MCF 10A (cell line): Measurements from ENCODE around the gene DCST2. TPM values are rescaled to one million over a fixed set of nuclear protein-coding genes. Genes with fewer than 3 reads are reported as not detected.

Experiments
- BruUV-seq: library from RNA; stranded (reverse); fragments of 400-500 nt; replicated peaks from 2 replicates; lab custom pipeline; 2021; lab: Mats Ljungman, UMichigan
- CTCF ChIA-PET: fragments of 300-600 bp; sonication (Branson Sonifier 250); formaldehyde crosslinking; extraction: SDS; loops from one replicate; lab custom pipeline; 2021; ENCODE audit warnings: antibody characterized with exemption, inconsistent platforms; lab: Yijun Ruan, JAX
- POLR2A ChIA-PET: fragments of 300-600, 350-650 bp; sonication (Branson Sonifier 250); formaldehyde crosslinking; extraction: SDS; loops from one replicate; lab custom pipeline; 2020; ENCODE audit warnings: antibody characterized with exemption, inconsistent platforms; lab: Yijun Ruan, JAX
- DNase-seq: peaks from one replicate; pipeline ENCODE4 v3.0.0-alpha.2; 2018; ENCODE audit not compliant: unreplicated experiment
- H3K27ac Mint-ChIP-seq: one replicate; pipeline ENCODE4 v1.8.0; 2022; ENCODE audit warnings: mild to moderate bottlenecking, low read depth, mixed read lengths; ENCODE audit not compliant: unreplicated experiment
- H3K27me3 Mint-ChIP-seq: one replicate; pipeline ENCODE4 v1.8.0; 2022; ENCODE audit warnings: mixed read lengths; ENCODE audit not compliant: insufficient read depth, unreplicated experiment
- H3K36me3 Mint-ChIP-seq: one replicate; pipeline ENCODE4 v1.8.0; 2022; ENCODE audit warnings: mild to moderate bottlenecking, moderate library complexity, mixed read lengths; ENCODE audit not compliant: insufficient read depth, unreplicated experiment
- H3K4me1 Mint-ChIP-seq: one replicate; pipeline ENCODE4 v1.8.0; 2022; ENCODE audit warnings: mixed read lengths; ENCODE audit not compliant: insufficient read depth, unreplicated experiment
- H3K4me3 Mint-ChIP-seq: one replicate; pipeline ENCODE4 v1.8.0; 2022; ENCODE audit warnings: mild to moderate bottlenecking, moderate library complexity, mixed read lengths; ENCODE audit not compliant: unreplicated experiment
- H3K9me3 Mint-ChIP-seq: one replicate; pipeline ENCODE4 v1.8.0; 2022; ENCODE audit warnings: mixed read lengths; ENCODE audit not compliant: unreplicated experiment
- intact Hi-C: fragments of 100-400 bp; cut with micrococcal nuclease; formaldehyde crosslinking; loops from 2 replicates; pipeline ENCODE4 v1.14.1; 2022
- total RNA-seq: library from RNA; stranded (reverse); gene quantifications from 2 replicates; pipeline ENCODE4 v1.2.3, GENCODE V29; 2022
- TF ChIP-seq, protein P1 (sequence below): fragments of 200-600 bp; IDR thresholded peaks from one replicate; pipeline ENCODE4 v1.8.0; 2022; ENCODE audit warnings: antibody characterized with exemption, mild to moderate bottlenecking; ENCODE audit not compliant: unreplicated experiment

DCST2 gene
- total RNA-seq, 1 experiment from 2014 or later: 0.91 TPM

DNA sequence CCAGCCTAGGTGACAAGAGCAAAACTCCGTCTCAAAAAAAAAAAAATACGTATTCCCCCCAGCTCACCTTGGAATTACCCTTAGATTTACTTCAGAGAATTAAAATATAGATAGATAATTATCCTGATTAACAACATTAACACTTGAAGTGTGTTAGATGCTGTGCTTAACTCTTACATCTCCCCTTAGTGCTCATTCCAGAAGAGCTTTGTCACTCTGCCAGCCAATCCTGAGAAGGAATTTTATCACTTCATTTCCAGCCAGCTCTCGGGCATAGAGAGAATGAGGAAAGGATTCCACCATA lies 61.4 kb downstream of the DCST2 start:
- no peak for DNase-seq
- H3K36me3 Mint-ChIP-seq: peaks cover 39% of the 10 kb centered on the region
- H3K9me3 Mint-ChIP-seq: no peaks in the 10 kb centered on the region
- POLR2A ChIA-PET: interaction anchor here (0.7 to 41.1 kb wide), 21 partner anchors 1 to 1009 kb away, joined by 3 to 1917 read pairs (median 14); partner anchors contain the start of genes ADAM15, CKS1B, EFNA1 and EFNA3
- no peak overlapping the region for H3K27ac Mint-ChIP-seq
- CTCF ChIA-PET: interaction anchor here (0.6 to 6.7 kb wide), 22 partner anchors 10 to 775 kb away, joined by 3 to 64 read pairs (median 4); partner anchors contain the start of genes FLAD1, LENEP, PBXIP1 and PYGO2
- peaks cover 37% of the 10 kb centered on the region for H3K4me1 Mint-ChIP-seq
- BruUV-seq: no TSS peak
- H3K27me3 Mint-ChIP-seq: no peaks in the 10 kb centered on the region
- no peak overlapping the region for H3K4me3 Mint-ChIP-seq
- intact Hi-C loops: loop anchor here (1.0 to 5.0 kb wide), 3 partner anchors 10 to 200 kb away; partner anchors contain the start of genes ADAM15, KRTCAP2 and TRIM46
- TF ChIP-seq, protein P1, sequence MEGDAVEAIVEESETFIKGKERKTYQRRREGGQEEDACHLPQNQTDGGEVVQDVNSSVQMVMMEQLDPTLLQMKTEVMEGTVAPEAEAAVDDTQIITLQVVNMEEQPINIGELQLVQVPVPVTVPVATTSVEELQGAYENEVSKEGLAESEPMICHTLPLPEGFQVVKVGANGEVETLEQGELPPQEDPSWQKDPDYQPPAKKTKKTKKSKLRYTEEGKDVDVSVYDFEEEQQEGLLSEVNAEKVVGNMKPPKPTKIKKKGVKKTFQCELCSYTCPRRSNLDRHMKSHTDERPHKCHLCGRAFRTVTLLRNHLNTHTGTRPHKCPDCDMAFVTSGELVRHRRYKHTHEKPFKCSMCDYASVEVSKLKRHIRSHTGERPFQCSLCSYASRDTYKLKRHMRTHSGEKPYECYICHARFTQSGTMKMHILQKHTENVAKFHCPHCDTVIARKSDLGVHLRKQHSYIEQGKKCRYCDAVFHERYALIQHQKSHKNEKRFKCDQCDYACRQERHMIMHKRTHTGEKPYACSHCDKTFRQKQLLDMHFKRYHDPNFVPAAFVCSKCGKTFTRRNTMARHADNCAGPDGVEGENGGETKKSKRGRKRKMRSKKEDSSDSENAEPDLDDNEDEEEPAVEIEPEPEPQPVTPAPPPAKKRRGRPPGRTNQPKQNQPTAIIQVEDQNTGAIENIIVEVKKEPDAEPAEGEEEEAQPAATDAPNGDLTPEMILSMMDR: no peak

DNA sequence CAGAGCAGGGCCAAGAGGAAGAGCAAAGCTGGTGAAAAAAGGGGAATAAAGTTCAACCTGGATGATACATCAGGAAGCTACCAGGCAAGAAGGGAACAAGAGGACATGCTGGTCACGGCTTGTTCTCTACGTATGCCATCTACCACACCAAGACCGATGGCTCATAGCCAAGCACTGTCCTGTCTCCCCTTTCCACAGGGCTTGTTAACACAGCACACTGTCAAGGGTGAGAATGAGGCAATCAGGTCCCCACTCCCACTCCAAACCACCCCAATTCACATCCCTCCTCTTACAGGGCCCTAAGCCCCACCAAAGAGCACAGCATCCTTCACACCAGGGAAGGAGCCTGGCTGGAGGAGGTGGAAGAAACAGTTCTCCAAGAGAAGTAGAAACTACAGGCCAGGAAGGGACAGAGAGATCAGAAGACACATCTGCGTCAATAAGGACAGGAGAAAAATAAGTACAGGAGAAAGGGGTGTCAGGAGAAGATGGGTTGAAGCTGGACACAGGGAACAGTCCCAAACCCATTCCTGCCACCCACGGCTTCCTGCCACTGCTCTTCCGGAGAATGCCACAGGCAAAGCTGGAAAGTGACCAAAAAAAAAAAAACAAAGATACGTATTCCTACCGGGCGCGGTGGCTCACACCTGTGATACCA lies 62.1 kb downstream of the DCST2 start:
- BruUV-seq: no TSS peak
- intact Hi-C loops: loop anchor here (1.0 to 5.0 kb wide), 3 partner anchors 13 to 201 kb away; partner anchors contain the start of genes KRTCAP2 and TRIM46
- Mint-ChIP-seq H3K4me3 (no peak overlapping the region), H3K36me3 (peaks cover 46% of the 10 kb centered on the region), H3K4me1 (peaks cover 40% of the 10 kb centered on the region), H3K9me3 (no peaks in the 10 kb centered on the region), H3K27me3 (no peaks in the 10 kb centered on the region), H3K27ac (no peak overlapping the region)
- peak; percentile 90 for DNase-seq
- TF ChIP-seq, protein P1: no peak
- ChIA-PET POLR2A (interaction anchor here (0.7 to 41.1 kb wide), 28 partner anchors 1 to 1008 kb away, joined by 3 to 1917 read pairs (median 7); partner anchors contain the start of genes ADAM15, CKS1B, EFNA1 and EFNA3), CTCF (interaction anchor here (0.6 to 6.7 kb wide), 30 partner anchors 9 to 425 kb away, joined by 3 to 64 read pairs (median 4); partner anchors contain the start of genes FLAD1, KRTCAP2, LENEP and PBXIP1)

DNA sequence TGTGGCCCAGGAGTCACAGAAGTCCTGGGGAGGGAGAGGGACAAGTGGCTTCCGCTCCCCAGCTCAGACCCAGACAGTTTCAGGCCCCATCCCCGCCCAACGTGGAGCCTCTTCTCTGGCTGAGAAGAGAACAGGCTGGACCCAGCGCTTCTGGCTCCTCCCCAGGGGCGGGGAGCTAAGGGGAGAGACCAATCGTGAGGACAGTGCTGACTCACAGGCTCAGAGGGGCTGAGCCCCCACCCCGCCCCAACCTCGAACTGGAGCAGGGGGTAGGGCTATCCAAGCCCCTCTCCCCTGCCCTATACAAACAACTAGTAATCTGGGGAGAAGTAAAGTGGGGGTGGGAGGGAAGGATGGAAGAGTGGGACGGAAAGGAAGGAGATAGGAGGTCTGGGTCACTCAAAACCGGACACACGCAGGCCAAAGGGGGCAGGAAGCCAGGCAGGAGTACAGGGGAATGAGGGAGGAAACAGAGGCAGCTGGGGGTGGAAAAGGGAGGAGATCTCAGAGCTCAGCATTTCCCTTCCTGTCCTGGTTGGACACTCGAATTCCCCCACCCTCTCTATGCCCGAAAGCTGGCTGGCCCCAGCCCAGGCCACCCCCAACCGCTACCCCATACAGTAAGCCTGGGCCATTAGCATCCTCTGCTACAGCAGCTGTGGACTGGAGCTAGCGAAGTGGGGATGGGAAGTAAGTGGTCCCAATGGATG lies 62.8 kb downstream of the DCST2 start, which contains the start of gene SHC1:
Gene SHC1 (minus strand): TSS at position 117 of the 710 bp plus-strand sequence. CDS start 221 bp downstream, outside the sequence.
- intact Hi-C loops: loop anchor here (1.0 to 5.0 kb wide), 3 partner anchors 14 to 202 kb away; partner anchors contain the start of genes KRTCAP2 and TRIM46
- H3K9me3 Mint-ChIP-seq: no peaks in the 10 kb centered on the region
- no TSS peak for BruUV-seq

More for the DNA sequence above, 62.8 kb downstream of the DCST2 start, which contains the start of gene SHC1:
- no peaks in the 10 kb centered on the region for H3K27me3 Mint-ChIP-seq
- no peak within 1 kb of the TSS for H3K27ac Mint-ChIP-seq
- no peak within 1 kb of the TSS for H3K4me3 Mint-ChIP-seq
- peaks cover 40% of the 10 kb centered on the region for H3K4me1 Mint-ChIP-seq
- ChIA-PET CTCF (interaction anchor here (0.5 to 6.7 kb wide), 32 partner anchors 9 to 411 kb away, joined by 3 to 64 read pairs (median 5); partner anchors contain the start of genes ADAM15, FLAD1, KRTCAP2 and LENEP), POLR2A (interaction anchor here (0.6 to 41.1 kb wide), 31 partner anchors 0 to 964 kb away, joined by 3 to 1917 read pairs (median 6); partner anchors contain the start of genes ADAM15, ADAR, CKS1B and CLK2)
- DNase-seq: peak; percentile 99
- H3K36me3 Mint-ChIP-seq: peaks cover 53% of the 10 kb centered on the region
- TF ChIP-seq, protein P1: no peak
